ENCODE data around the gene KCNJ3.

GRCh38 chr2:154762638-154763037, 64.1 kb downstream of the KCNJ3 start:
- TF ChIP-seq POLR2AphosphoS5 (IDR thresholded peaks at IDR 0.05; ENCODE audit: low read depth, low read length): no peak
- no peak for TF ChIP-seq REST (IDR thresholded peaks at IDR 0.05; ENCODE audit: insufficient read depth in 1 of 2, low read depth in 2 of 2, low read length in 2 of 2)
- TF ChIP-seq TAF1 (IDR thresholded peaks at IDR 0.05; ENCODE audit: borderline replicate concordance, insufficient read depth, low read length): no peak
- no peak for TF ChIP-seq SIN3A (IDR thresholded peaks at IDR 0.05; ENCODE audit: borderline replicate concordance, insufficient read depth, low read length)
- TF ChIP-seq FOXP2 (optimal IDR thresholded peaks at IDR 0.05; ENCODE audit: borderline replicate concordance, extremely low read depth, extremely low read length, insufficient read depth): no peak
